ENCODE measurements around the gene HSF5.

The HSF5 gene

GRCh38 chr17:58487589-58488427 is at the start of gene HSF5:
Gene HSF5, minus strand, starts transcription at chr17:58488408. Its CDS starts 134 bp downstream, at chr17:58488274.
- no peak for DNase-seq (ENCODE audit: low read depth in 2 of 2)

GRCh38 chr17:58537266-58537665 is 49.1 kb upstream of the HSF5 start:
- DNase-seq (ENCODE audit: low read depth in 2 of 2): no peak

- no peak for DNase-seq (ENCODE audit: low read depth in 2 of 2)
These were observed 48.3 kb upstream of the HSF5 start for GRCh38 chr17:58536542-58536941.

GRCh38 chr17:58535431-58535830 is 47.2 kb upstream of the HSF5 start:
- no peak for DNase-seq (ENCODE audit: low read depth in 2 of 2)

GRCh38 chr17:58534901-58535421 is 46.8 kb upstream of the HSF5 start:
- no peak for DNase-seq (ENCODE audit: low read depth in 2 of 2)

- DNase-seq (ENCODE audit: low read depth in 2 of 2): no peak
These were observed 46.1 kb upstream of the HSF5 start for GRCh38 chr17:58534331-58534730.

- DNase-seq (ENCODE audit: low read depth in 2 of 2): no peak
These were observed 45.5 kb upstream of the HSF5 start for GRCh38 chr17:58533616-58534188.

- DNase-seq (ENCODE audit: low read depth in 2 of 2): no peak
These were observed 44.3 kb upstream of the HSF5 start for GRCh38 chr17:58532555-58532951.

GRCh38 chr17:58531661-58532554 is 43.7 kb upstream of the HSF5 start:
- DNase-seq (ENCODE audit: low read depth in 2 of 2): no peak

GRCh38 chr17:58531122-58531521 is 42.9 kb upstream of the HSF5 start:
- no peak for DNase-seq (ENCODE audit: low read depth in 2 of 2)

- DNase-seq (ENCODE audit: low read depth in 2 of 2): no peak
These were observed 42.4 kb upstream of the HSF5 start for GRCh38 chr17:58530655-58531054.

GRCh38 chr17:58529275-58529674 is 41.1 kb upstream of the HSF5 start:
- DNase-seq (ENCODE audit: low read depth in 2 of 2): no peak

- DNase-seq (ENCODE audit: low read depth in 2 of 2): no peak
These were observed 40.2 kb upstream of the HSF5 start for GRCh38 chr17:58528443-58528842.

- DNase-seq (ENCODE audit: low read depth in 2 of 2): no peak
These were observed 39.7 kb upstream of the HSF5 start for GRCh38 chr17:58527949-58528348.

- DNase-seq (ENCODE audit: low read depth in 2 of 2): no peak
These were observed 39.1 kb upstream of the HSF5 start for GRCh38 chr17:58527306-58527705.

- DNase-seq (ENCODE audit: low read depth in 2 of 2): peak; percentile 93
These were observed 37.0 kb upstream of the HSF5 start for GRCh38 chr17:58525239-58525638.

GRCh38 chr17:58521680-58522079 is 33.5 kb upstream of the HSF5 start:
- DNase-seq (ENCODE audit: low read depth in 2 of 2): no peak

GRCh38 chr17:58520843-58521430 is 32.7 kb upstream of the HSF5 start:
- DNase-seq (ENCODE audit: low read depth in 2 of 2): no peak

GRCh38 chr17:58517928-58518609 is 29.9 kb upstream of the HSF5 start:
- DNase-seq (ENCODE audit: low read depth in 2 of 2): peak; percentile 100

- no peak for DNase-seq (ENCODE audit: low read depth in 2 of 2)
These were observed 29.2 kb upstream of the HSF5 start for GRCh38 chr17:58517378-58517927.

Measured in fibroblast of skin of left biceps (primary cell).